WTC11 (cell line): ENCODE results near the gene KCNIP4. TPM values are rescaled to one million over a fixed set of nuclear protein-coding genes. Genes with fewer than 3 reads are reported as not detected.
A peak's percentile ranks its signal among the peaks of the same experiment; 100 is the strongest.

Source experiments
- AFF4 ChIP-seq: sonication (generic); formaldehyde crosslinking; IDR thresholded peaks from 2 replicates; pipeline ENCODE4 v1.8.1; 2023; ENCODE audit warnings: mild to moderate bottlenecking, missing genetic modification reagents, borderline replicate concordance
- ATF1 ChIP-seq: sonication (generic); formaldehyde crosslinking; IDR thresholded peaks from 2 replicates; pipeline ENCODE4 v1.8.1; 2023; ENCODE audit warnings: mild to moderate bottlenecking, moderate library complexity, missing genetic modification reagents
- CREB1 ChIP-seq: sonication (generic); formaldehyde crosslinking; IDR thresholded peaks from 2 replicates; pipeline ENCODE4 v1.8.0; 2023; ENCODE audit warnings: mild to moderate bottlenecking, missing genetic modification reagents
- FOXJ3 ChIP-seq: sonication (generic); formaldehyde crosslinking; IDR thresholded peaks from 2 replicates; pipeline ENCODE4 v1.9.0; 2021; ENCODE audit warnings: missing genetic modification reagents, mild to moderate bottlenecking, borderline replicate concordance
- FOXK1 ChIP-seq: sonication (generic); formaldehyde crosslinking; IDR thresholded peaks from 2 replicates; pipeline ENCODE4 v1.8.0; 2022; ENCODE audit warnings: mild to moderate bottlenecking, moderate library complexity, missing genetic modification reagents
- FOXP1 ChIP-seq: sonication (generic); formaldehyde crosslinking; IDR thresholded peaks from 2 replicates; pipeline ENCODE4 v1.8.0; 2022; ENCODE audit warnings: missing genetic modification reagents, mild to moderate bottlenecking, moderate library complexity, borderline replicate concordance
- GTF2I ChIP-seq: fragments of 250-450 bp; sonication (Bioruptor Pico); conservative IDR thresholded peaks from 2 replicates; pipeline ENCODE4 v1.4.0; 2021; ENCODE audit warnings: mild to moderate bottlenecking
- JUN ChIP-seq: sonication (generic); formaldehyde crosslinking; IDR thresholded peaks from 2 replicates; pipeline ENCODE4 v1.8.0; 2023; ENCODE audit warnings: mild to moderate bottlenecking, missing genetic modification reagents
- MAX ChIP-seq: sonication (generic); formaldehyde crosslinking; IDR thresholded peaks from 2 replicates; pipeline ENCODE4 v1.8.0; 2022; ENCODE audit warnings: mild to moderate bottlenecking, missing genetic modification reagents
- NFYB ChIP-seq: sonication (generic); formaldehyde crosslinking; conservative IDR thresholded peaks from 2 replicates; pipeline ENCODE4 v1.8.0; 2022; ENCODE audit warnings: low read depth, missing genetic modification reagents
- NR3C1 ChIP-seq: sonication (generic); formaldehyde crosslinking; conservative IDR thresholded peaks from 2 replicates; pipeline ENCODE4 v1.8.1; 2023; ENCODE audit warnings: low read depth, mild to moderate bottlenecking, missing genetic modification reagents
- PRRX2 ChIP-seq: fragments of 250-450 bp; sonication (Bioruptor Pico); IDR thresholded peaks from 2 replicates; pipeline ENCODE4 v1.8.0; 2021; ENCODE audit warnings: mild to moderate bottlenecking
- SOX15 ChIP-seq: fragments of 250-450 bp; sonication (Bioruptor Pico); IDR thresholded peaks from 2 replicates; pipeline ENCODE4 v1.9.0; 2021; ENCODE audit warnings: mild to moderate bottlenecking
- TCF7 ChIP-seq: sonication (generic); formaldehyde crosslinking; IDR thresholded peaks from 2 replicates; pipeline ENCODE4 v1.8.0; 2022; ENCODE audit warnings: mild to moderate bottlenecking, low read depth, missing genetic modification reagents, moderate library complexity
- TEAD4 ChIP-seq: sonication (generic); formaldehyde crosslinking; IDR thresholded peaks from 2 replicates; pipeline ENCODE4 v1.8.0; 2022; ENCODE audit warnings: mild to moderate bottlenecking, missing genetic modification reagents
- ZBTB21 ChIP-seq: sonication (generic); formaldehyde crosslinking; IDR thresholded peaks from 2 replicates; pipeline ENCODE4 v1.8.1; 2023; ENCODE audit warnings: mild to moderate bottlenecking, missing genetic modification reagents, borderline replicate concordance
- ZBTB43 ChIP-seq: sonication (generic); formaldehyde crosslinking; IDR thresholded peaks from 2 replicates; pipeline ENCODE4 v1.8.1; 2023; ENCODE audit warnings: mild to moderate bottlenecking, missing genetic modification reagents
- ZNF138 ChIP-seq: sonication (generic); formaldehyde crosslinking; conservative IDR thresholded peaks from 2 replicates; pipeline ENCODE4 v1.8.1; 2022; ENCODE audit warnings: mild to moderate bottlenecking, moderate library complexity, missing genetic modification reagents
- ZNF232 ChIP-seq: sonication (generic); formaldehyde crosslinking; IDR thresholded peaks from 2 replicates; pipeline ENCODE4 v1.8.0; 2022; ENCODE audit warnings: mild to moderate bottlenecking, missing genetic modification reagents
- ZNF263 ChIP-seq: sonication (generic); formaldehyde crosslinking; IDR thresholded peaks from 2 replicates; pipeline ENCODE4 v1.8.1; 2022; ENCODE audit warnings: low read depth, mild to moderate bottlenecking, moderate library complexity, missing genetic modification reagents
- ZNF317 ChIP-seq: sonication (generic); formaldehyde crosslinking; IDR thresholded peaks from 2 replicates; pipeline ENCODE4 v1.8.1; 2023; ENCODE audit warnings: low read depth, mild to moderate bottlenecking, moderate library complexity, missing genetic modification reagents, borderline replicate concordance
- ZNF416 ChIP-seq: fragments of 250-450 bp; sonication (Bioruptor Pico); IDR thresholded peaks from 2 replicates; pipeline ENCODE4 v1.9.0; 2021; ENCODE audit warnings: mild to moderate bottlenecking, inconsistent platforms
- ZNF425 ChIP-seq: fragments of 250-450 bp; sonication (Bioruptor Pico); conservative IDR thresholded peaks from 2 replicates; pipeline ENCODE4 v1.9.0; 2021; ENCODE audit warnings: mild to moderate bottlenecking
- total RNA-seq: library from RNA; stranded (reverse); gene quantifications from 3 replicates; pipeline ENCODE4 v1.2.3, GENCODE V29; 2021
- TF ChIP-seq, protein P1 (sequence below): sonication (generic); formaldehyde crosslinking; IDR thresholded peaks from 2 replicates; pipeline ENCODE4 v1.8.0; 2023; ENCODE audit warnings: missing genetic modification reagents, mild to moderate bottlenecking, borderline replicate concordance
- TF ChIP-seq, protein P2 (sequence below): sonication (generic); formaldehyde crosslinking; IDR thresholded peaks from 2 replicates; pipeline ENCODE4 v1.8.1; 2023; ENCODE audit warnings: mild to moderate bottlenecking, missing genetic modification reagents, moderate library complexity
- TF ChIP-seq, protein P3 (sequence below): sonication (generic); formaldehyde crosslinking; IDR thresholded peaks from 2 replicates; pipeline ENCODE4 v1.8.0; 2022; ENCODE audit warnings: mild to moderate bottlenecking, missing genetic modification reagents

KCNIP4 gene
- total RNA-seq, 1 experiment from 2014 or later = not detected

GRCh38 chr4:20700007-20700761 is 1248.4 kb downstream of the KCNIP4 start, which contains the start of gene PACRGL (continued):
- TF ChIP-seq, protein P1, sequence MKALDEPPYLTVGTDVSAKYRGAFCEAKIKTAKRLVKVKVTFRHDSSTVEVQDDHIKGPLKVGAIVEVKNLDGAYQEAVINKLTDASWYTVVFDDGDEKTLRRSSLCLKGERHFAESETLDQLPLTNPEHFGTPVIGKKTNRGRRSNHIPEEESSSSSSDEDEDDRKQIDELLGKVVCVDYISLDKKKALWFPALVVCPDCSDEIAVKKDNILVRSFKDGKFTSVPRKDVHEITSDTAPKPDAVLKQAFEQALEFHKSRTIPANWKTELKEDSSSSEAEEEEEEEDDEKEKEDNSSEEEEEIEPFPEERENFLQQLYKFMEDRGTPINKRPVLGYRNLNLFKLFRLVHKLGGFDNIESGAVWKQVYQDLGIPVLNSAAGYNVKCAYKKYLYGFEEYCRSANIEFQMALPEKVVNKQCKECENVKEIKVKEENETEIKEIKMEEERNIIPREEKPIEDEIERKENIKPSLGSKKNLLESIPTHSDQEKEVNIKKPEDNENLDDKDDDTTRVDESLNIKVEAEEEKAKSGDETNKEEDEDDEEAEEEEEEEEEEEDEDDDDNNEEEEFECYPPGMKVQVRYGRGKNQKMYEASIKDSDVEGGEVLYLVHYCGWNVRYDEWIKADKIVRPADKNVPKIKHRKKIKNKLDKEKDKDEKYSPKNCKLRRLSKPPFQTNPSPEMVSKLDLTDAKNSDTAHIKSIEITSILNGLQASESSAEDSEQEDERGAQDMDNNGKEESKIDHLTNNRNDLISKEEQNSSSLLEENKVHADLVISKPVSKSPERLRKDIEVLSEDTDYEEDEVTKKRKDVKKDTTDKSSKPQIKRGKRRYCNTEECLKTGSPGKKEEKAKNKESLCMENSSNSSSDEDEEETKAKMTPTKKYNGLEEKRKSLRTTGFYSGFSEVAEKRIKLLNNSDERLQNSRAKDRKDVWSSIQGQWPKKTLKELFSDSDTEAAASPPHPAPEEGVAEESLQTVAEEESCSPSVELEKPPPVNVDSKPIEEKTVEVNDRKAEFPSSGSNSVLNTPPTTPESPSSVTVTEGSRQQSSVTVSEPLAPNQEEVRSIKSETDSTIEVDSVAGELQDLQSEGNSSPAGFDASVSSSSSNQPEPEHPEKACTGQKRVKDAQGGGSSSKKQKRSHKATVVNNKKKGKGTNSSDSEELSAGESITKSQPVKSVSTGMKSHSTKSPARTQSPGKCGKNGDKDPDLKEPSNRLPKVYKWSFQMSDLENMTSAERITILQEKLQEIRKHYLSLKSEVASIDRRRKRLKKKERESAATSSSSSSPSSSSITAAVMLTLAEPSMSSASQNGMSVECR (CRISPR knock-in tag) = peak; percentile 29; the same call in 1 of the 2 replicates
- TF ChIP-seq TCF7 (CRISPR knock-in tag) (no peak), FOXP1 (CRISPR knock-in tag) (0 out of 2 replicates have a peak, but pooled peaks have one; percentile 44), ZBTB43 (CRISPR knock-in tag) (0 out of 2 replicates have a peak, but pooled peaks have one; percentile 39), ZNF263 (CRISPR knock-in tag) (no peak), SOX15 (CRISPR knock-in tag) (no peak), AFF4 (CRISPR knock-in tag) (no peak), PRRX2 (CRISPR knock-in tag) (no peak), MAX (CRISPR knock-in tag) (peak; percentile 98), NFYB (peak; percentile 79), FOXJ3 (no peak), GTF2I (CRISPR knock-in tag) (no peak), NR3C1 (CRISPR knock-in tag) (no peak), TEAD4 (CRISPR knock-in tag) (no peak), ZNF232 (CRISPR knock-in tag) (peak; percentile 54; the same call in 1 of the 2 replicates), ZBTB21 (CRISPR knock-in tag) (no peak), ZNF317 (no peak), ZNF425 (no peak), ZNF416 (CRISPR knock-in tag) (no peak), ZNF138 (CRISPR knock-in tag) (no peak), JUN (CRISPR knock-in tag) (no peak), FOXK1 (peak; percentile 83), ATF1 (0 out of 2 replicates have a peak, but pooled peaks have one; percentile 34), CREB1 (no peak; the same call in 1 of the 2 replicates)
- TF ChIP-seq, protein P2, sequence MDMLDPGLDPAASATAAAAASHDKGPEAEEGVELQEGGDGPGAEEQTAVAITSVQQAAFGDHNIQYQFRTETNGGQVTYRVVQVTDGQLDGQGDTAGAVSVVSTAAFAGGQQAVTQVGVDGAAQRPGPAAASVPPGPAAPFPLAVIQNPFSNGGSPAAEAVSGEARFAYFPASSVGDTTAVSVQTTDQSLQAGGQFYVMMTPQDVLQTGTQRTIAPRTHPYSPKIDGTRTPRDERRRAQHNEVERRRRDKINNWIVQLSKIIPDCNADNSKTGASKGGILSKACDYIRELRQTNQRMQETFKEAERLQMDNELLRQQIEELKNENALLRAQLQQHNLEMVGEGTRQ (CRISPR knock-in tag) = peak; percentile 87
- TF ChIP-seq, protein P3, sequence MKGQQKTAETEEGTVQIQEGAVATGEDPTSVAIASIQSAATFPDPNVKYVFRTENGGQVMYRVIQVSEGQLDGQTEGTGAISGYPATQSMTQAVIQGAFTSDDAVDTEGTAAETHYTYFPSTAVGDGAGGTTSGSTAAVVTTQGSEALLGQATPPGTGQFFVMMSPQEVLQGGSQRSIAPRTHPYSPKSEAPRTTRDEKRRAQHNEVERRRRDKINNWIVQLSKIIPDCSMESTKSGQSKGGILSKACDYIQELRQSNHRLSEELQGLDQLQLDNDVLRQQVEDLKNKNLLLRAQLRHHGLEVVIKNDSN = peak; percentile 88
